GM03348 (cell line): ENCODE data around the gene SLC51A.

Experiments used
- DNase-seq: peaks from one replicate; pipeline ENCODE4 v3.0.0; 2012; ENCODE audit warnings: low spot score

The SLC51A gene

GRCh38 chr3:196216681-196217211, 412 bp downstream of the SLC51A start:
- DNase-seq = no peak

DNA sequence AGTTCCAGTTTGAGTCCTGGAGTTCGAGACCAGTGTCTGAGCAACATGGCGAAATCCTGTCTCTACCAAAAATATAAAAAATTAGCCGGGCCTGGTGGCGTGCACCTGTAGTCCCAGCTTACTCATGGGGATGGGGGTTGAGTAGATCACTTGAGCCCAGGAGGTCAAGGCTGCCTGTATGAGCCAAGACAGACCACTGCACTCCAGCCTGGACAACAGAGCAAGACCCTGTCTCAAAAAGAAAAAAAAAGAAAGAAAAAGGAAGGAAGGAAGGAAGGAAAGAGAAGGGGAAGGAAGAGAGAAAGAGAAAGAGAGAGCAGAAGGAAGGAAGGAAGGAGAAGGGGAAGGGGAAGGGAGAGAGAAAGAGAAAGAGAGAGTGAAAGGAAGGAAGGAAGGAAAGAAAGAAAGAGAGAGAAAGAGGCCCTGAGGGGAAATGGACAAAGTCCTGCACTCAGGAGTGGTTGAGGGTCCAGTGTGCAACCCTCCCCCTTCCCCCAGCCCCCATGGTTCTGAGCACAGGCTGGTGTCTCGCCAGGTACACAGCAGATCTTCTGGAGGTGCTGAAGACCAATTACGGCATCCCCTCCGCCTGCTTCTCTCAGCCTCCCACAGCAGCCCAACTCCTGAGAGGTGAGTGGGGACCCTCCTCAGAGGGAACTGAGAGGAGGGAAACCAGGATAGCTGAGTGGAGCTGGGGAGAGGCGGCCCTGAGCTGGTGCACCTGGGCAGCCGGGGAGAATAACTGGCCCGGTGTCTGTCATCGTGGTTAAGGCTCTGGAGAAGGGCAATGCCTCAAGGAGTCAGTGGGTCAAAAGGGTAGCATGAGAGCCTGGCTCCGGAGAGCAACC, 1.2 kb downstream of the SLC51A start:
- no peak for DNase-seq

GRCh38 chr3:196218155-196218712, 1.9 kb downstream of the SLC51A start:
- no peak for DNase-seq

DNA sequence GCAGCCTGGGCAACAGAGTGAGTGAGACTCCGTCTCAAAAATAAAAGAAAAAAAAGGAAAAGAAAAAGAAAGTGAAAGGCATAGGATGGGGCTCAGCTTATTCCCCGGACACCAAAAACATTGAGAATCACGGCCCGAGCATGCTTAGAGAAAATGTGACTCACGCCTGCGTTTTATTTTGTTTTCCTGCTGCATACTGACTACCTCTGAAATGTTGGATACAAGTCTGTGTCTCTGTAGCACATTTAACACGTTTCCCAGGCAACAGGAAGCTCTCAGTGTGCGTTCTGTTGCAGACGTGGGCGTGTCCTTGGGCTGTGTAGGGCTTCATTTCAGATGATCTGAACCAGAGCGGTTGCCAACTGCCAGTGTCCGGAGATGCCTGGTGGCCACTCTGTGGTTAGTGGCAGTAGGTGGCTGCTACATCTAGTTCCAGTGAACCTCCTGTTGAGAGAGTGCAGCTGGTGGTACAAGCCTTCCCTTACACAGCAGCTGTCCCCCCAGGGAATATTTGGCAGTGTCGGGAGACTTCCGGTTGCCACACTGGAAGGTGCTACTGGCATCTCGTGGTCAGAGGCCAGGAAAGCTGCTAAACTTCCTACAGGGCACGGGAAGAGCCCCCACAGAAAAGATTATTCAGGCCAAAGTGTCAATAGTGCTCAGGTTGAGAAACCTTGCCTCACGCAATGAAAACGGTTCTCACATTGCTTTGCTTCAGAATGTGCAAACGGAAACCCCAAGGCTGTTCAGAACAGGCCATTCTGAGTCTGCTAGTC, 3.0 kb downstream of the SLC51A start:
- DNase-seq = peak; percentile 82

DNA sequence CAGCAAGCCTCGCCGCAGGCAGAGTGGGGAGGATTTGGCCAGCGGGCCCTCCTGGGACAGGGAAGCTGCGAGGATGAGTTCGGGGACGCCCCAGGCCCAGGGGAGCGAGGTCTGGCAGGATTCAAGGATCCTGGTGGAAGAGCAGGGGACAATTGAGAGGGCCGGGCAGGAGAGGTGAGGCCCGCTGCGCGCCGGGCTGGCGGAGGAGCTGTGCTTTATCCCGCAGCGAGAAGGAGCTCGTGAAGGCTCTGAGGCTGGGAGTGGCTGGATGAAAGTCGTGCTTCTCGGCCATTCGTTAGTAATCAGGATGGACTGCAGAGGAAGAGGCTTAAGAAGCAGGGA, 3.6 kb downstream of the SLC51A start:
- no peak for DNase-seq

GRCh38 chr3:196220587-196220986, 4.3 kb downstream of the SLC51A start:
- no peak for DNase-seq

DNA sequence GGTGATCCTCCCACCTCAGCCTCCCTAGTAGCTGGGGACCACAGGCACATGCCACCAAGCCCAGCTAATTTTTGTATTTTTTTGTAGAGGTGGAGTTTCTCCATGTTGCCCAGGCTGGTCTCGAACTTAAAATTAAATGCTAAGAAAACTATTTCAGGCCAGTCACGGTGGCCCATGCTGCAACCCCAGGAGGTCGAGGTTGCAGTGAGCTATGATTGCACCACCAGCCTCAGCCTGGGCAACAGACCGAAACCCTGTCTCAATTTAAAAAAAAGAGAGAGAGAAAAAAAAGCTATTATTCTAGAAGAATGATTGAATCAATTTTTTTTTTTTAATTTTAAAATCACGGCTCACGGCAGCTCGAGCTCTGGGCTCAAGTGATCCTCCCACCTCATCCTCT, 4.7 kb downstream of the SLC51A start:
- DNase-seq = no peak

GRCh38 chr3:196222876-196223595, 6.7 kb downstream of the SLC51A start:
- DNase-seq = no peak

DNA sequence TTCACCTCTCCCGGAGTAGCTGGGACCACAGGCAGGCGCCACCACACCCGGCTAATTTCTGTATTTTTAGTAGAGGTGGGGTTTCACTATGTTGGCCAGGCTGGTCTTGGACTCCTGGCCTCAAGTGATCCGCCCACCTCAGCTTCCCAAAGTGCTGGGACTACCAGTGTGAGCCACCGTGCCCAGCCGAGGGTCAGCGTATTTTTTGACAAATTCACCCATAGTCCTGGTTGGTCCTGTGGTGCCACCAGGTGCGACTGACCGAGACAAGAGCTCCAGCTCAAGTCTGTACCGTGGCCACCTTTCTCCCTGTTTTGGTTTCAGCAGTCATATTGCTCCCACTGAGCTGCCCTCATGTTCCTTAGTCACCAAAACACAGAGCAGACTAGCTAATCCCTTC, 8.8 kb downstream of the SLC51A start:
- no peak for DNase-seq

DNA sequence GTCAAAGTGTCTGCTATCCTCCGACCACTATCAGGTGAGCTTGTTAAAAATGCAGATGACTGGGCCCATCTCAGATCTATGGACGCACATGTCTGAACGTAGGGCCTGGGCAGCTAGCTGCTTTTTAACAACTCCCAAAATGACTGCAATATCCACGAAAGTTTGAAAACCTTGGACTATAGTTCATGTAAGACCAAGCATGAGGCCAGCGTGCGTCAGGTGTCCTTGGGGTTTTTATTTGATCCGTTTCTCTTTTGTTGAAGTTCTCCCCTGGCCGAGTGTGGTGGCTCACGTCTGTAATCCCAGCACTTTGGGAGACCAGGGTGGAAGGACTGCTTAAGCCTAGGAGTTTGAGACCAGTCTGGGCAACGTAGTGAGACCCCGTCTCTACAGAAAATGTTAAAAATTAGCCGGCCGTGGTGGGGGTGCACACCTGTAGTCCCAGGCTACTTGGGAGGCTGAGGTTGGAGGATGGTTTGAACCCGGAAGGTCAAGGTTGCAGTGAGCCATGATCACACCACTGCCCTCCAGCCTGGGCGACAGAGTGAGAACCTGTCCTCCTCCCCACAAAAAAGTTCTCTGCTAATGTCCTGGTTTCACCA, 9.5 kb downstream of the SLC51A start:
- DNase-seq = no peak

DNA sequence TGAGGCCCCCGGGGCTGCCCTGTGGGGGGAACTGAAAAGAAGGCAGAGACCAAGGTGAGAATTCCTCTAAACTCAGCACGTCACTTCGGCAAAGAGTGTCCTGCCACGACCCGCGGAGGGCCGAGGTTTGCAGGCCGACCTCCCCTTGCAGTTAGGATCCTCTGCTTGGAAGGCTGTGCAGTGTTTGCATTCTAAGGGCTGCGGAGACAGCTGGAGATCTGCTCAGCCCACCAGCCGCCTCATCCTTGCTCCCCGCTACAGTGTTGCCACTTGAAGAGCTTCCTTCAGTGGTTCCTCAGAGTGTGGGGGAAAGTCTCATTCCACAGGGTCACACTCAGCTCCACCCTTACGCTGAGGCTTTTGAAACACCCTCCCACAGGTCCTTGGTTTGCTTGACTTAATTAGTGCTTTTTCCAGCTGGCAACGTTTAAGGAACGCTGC, 10.8 kb downstream of the SLC51A start:
- no peak for DNase-seq

DNA sequence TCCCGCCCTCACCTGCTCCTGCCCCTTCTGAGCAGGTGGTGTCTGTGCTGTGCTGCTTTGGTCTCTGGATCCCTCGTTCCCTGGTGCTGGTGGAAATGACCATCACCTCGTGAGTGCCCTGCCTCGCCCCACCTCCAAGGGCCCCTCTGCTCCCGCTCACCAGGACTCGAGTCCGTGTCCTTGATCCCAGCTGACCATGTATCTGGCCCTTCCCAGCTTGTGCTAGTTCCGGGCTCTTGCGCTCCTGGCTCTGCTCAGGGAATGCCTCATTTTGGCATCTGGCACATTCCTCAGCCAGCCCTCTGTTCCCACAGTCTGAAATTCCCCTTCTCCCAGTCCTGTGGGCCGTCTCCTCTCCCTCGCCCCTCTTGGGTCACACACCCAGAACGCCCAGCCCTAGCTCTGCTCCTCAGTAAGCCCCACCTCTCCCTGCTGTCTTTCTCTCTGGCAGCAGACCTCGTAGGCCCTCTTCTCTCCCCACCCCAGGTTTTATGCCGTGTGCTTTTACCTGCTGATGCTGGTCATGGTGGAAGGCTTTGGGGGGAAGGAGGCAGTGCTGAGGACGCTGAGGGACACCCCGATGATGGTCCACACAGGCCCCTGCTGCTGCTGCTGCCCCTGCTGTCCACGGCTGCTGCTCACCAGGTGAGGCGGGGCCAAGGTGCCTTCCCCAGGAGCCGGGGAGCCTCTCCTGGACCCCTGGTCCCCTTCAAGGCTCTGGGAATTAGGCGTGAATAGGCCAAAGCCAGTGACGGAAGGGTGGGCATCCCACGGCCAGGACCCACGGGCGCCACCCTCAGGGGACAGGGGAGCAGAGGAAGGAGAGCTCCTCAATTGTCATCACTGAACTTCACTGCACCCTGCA, 11.5 kb downstream of the SLC51A start:
- peak; percentile 72 for DNase-seq

DNA sequence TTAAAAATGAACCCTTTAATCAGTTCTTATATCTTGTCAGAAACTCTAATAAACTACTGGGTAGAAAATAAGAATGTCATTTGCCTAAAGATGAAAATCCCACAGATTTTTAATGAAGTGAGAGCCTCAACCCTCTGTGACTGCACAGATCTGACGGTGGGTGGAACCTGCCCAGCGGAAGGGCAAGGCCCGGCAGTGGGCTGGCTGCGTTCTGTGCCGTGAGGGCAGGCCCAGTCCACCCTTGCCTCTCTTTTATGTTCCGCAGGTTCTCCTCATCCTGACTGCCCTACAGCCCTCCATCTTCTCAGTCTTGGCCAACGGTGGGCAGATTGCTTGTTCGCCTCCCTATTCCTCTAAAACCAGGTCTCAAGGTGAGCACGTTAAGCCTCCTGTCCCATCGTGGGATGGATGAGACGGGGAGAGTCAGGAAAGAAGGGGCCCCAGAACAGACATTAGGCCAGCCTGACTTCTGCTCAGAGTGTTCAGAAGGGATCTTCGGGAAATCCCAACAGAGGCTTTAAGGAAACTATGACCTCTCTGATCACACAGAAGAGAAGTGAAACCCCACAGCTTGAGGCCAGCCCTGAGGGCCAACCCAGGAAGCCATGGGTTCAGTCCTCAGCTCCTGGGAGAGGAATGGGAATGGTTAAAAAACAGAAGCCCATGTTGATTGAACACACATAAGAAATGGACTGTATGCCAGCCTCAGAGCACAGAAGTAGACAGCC, 16.0 kb downstream of the SLC51A start:
- DNase-seq = no peak

- no peak for DNase-seq
These were observed 16.5 kb downstream of the SLC51A start for GRCh38 chr3:196232882-196233251.

DNA sequence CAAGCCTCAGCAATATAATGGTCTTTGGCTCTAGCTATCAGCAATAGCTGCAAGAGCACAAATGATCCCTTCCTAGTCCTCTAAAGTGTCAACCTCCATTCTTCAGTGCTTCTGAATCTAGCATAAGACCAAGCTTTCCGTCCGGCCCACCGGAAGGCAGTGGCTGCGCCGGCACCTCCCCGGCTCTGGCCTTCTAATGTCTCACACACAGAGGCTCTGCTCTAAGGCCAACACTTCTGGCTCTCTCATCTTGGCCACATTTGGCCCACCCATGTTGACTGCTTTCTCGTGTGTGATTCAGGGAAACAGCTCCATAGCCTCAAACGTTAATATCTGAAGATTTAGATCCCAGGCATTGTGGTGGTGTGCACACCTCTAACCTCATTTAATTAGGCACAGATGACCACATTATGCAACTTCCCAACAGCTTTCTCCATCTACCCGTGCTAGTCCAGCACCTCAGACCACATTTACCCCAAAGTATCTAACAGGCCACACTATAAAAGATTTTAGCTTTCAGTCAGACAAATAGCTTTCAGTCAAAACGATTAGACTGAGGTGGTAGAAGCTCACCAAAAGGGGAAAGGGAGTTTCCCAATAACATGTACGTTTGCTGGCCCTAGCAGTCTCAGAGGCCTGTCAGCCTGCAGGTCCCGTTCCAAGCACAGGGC, 19.3 kb downstream of the SLC51A start:
- DNase-seq = peak; percentile 40

DNA sequence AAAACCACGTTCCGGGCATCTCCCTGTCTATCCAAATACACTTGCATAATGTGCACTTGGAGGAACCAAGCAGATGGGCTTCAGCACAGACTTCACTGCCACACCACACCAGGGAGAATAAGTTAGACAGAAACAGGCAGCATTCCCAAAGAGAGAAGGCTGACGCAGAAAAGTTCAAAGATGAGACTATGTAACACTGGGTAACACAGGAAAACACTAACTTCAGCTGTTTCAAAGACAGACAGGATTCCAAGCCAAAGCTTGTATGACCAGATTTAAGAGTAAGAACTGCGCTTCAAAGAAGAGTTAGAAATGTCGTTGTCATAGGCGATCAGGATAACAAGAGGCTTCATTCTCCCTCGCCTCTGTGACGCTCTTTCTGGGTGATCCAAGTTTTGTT, 19.9 kb downstream of the SLC51A start:
- no peak for DNase-seq

DNA sequence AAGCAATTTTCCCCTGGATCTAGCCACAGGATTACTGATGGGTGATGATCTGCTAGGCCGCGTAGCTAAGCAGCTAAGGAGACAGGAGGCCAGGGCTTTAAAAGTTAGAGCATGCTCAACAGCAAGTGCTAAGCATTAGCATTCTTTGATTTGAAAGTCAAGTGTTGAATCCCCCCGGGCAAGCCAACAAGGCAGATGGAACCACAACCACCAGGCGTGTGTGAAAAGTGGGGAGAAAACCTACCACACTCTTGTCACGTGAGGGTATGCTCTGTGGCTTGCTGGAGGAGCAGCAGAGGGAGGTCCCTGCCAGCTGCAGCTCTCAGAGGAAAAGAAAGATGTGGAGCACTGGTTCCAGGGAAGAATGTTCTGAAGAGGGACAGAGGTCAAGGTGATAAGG, 20.9 kb downstream of the SLC51A start:
- DNase-seq = no peak

DNA sequence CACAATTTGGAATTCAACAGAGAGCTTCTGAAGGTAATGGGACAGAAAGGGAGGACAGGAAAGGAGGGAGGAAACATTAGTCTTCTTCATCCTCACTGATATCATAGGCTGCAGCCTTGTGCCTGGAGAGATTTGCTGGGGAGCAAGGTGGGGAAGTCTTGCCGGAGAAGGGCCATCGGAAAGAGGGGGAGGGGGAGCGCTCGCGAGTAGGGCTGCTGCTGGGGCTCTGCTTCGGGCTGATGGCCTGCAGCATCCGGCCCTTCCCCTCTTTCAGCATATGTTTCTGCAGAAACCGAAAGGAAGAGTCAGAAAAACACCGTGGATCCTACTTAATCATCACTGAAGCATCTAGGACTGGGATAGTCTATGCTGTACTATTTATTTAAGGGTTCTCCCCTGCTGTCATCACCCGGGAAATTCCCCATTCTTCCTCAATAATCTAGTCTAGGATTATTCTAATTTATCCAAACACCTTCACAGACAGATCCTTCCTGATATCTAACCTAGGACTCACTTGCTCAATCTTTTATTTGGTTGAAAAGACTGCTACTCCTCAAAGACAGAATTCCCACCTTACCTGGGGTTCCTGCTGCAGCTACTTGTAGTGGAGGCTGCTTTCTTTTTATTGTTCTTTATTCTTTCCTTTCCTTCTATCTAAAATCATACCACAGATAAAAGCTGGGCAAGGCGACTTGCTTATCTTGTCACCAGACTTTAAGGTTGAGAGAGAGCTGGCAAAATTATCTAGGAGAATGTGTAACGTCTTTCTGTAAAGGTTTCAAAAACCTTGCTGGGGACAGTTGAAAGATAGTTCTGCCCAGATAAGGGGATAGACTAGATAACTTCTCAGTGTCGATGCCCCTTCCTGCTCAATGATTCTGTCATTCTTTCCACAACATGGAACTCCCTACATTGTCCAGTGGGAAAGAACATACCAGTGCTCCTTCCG, 22.6 kb downstream of the SLC51A start:
- no peak for DNase-seq
